T-cell (primary cell): Measurements from ENCODE around the gene TSSK6. TPM values are rescaled to one million over a fixed set of nuclear protein-coding genes. Genes with fewer than 3 reads are reported as not detected.

Experiments
- ATAC-seq, 4 experiments: fragments of 200-7000 bp in 3 of 4; fragments of 150-1000 bp in 1 of 4; cut with Tn5 transposase; replicated peaks in 1 of 4; 1 replicate in 3 of 4; 2 replicates in 1 of 4; pipeline ENCODE4 v1.10.0; 2021; ENCODE audit warnings: moderate library complexity in 3 of 4, mild to moderate bottlenecking in 2 of 4, moderate number of reproducible peaks in 1 of 4
- CTCF ChIA-PET, 2 donors: fragments of 300-600 bp; sonication (Branson Sonifier 250); formaldehyde crosslinking; loops; one replicate each; lab custom pipeline; 2022; ENCODE audit warnings: antibody characterized with exemption in 2 of 2; lab: Charles Lee
- POLR2A ChIA-PET, 2 donors: fragments of 300-600 bp; sonication (Branson Sonifier 250); formaldehyde crosslinking; loops; one replicate each; lab custom pipeline; 2022; ENCODE audit warnings: antibody characterized with exemption in 2 of 2; lab: Charles Lee
- DNase-seq, 35 experiments: peaks; one replicate each; pipeline versions ENCODE4 v3.0.0 to v3.0.0-alpha.2; 2013 to 2023
- H3K27ac ChIP-seq: one replicate; pipeline ENCODE4 v1.5.1; 2013; ENCODE audit warnings: low read length
- H3K27me3 ChIP-seq, 2 experiments: replicated peaks in 1 of 2; 1 replicate in 1 of 2; 2 replicates in 1 of 2; pipeline versions ENCODE4 v1.6.1 to v1.7.0; 2013; ENCODE audit warnings: low read length in 1 of 2, mixed read lengths in 1 of 2; ENCODE audit not compliant: control insufficient read depth in 2 of 2, insufficient read depth in 2 of 2; ENCODE audit errors: extremely low read depth in 1 of 2
- H3K36me3 ChIP-seq, 2 donors: 1 replicate in 1 of 2; 2 replicates in 1 of 2; pipeline versions ENCODE4 v1.6.1 to v1.7.0; 2013; ENCODE audit warnings: low read length in 1 of 2; ENCODE audit not compliant: control insufficient read depth in 2 of 2, insufficient read depth in 1 of 2; ENCODE audit errors: extremely low read depth in 1 of 2
- H3K4me1 ChIP-seq, 2 experiments: 1 replicate in 1 of 2; 2 replicates in 1 of 2; pipeline versions ENCODE4 v1.6.1 to v1.7.0; 2013; ENCODE audit warnings: low read length in 2 of 2, mixed read lengths in 1 of 2; ENCODE audit not compliant: insufficient read depth in 2 of 2, control insufficient read depth in 1 of 2; ENCODE audit errors: extremely low read depth in 1 of 2
- H3K4me3 ChIP-seq, 2 donors: 1 replicate in 1 of 2; 2 replicates in 1 of 2; pipeline versions ENCODE4 v1.5.1 to v1.7.0; 2013; ENCODE audit warnings: mild to moderate bottlenecking in 2 of 2, low read length in 1 of 2, moderate library complexity in 1 of 2; ENCODE audit not compliant: control insufficient read depth in 1 of 2; ENCODE audit errors: extremely low read depth in 1 of 2
- H3K9me3 ChIP-seq: 2 replicates; pipeline ENCODE4 v1.7.0; 2013
- H3K27ac Mint-ChIP-seq, 2 donors: one replicate each; pipeline ENCODE4 v1.8.0; 2020 to 2021; ENCODE audit warnings: mild to moderate bottlenecking in 2 of 2, mixed read lengths in 2 of 2
- H3K27me3 Mint-ChIP-seq, 2 donors: one replicate each; pipeline ENCODE4 v1.8.0; 2021 to 2022; ENCODE audit warnings: mixed read lengths in 2 of 2
- H3K36me3 Mint-ChIP-seq: one replicate; pipeline ENCODE4 v1.8.0; 2021; ENCODE audit warnings: mixed read lengths
- H3K4me1 Mint-ChIP-seq, 3 donors: one replicate each; pipeline ENCODE4 v1.8.0; 2020 to 2022; ENCODE audit warnings: mixed read lengths in 3 of 3, mild to moderate bottlenecking in 1 of 3
- H3K4me3 Mint-ChIP-seq, 3 donors: one replicate each; pipeline ENCODE4 v1.8.0; 2020 to 2022; ENCODE audit warnings: mild to moderate bottlenecking in 3 of 3, mixed read lengths in 3 of 3, moderate library complexity in 3 of 3
- H3K9me3 Mint-ChIP-seq, 3 donors: one replicate each; pipeline ENCODE4 v1.8.0; 2020 to 2022; ENCODE audit warnings: mixed read lengths in 3 of 3
- WGBS: methylation state at CpG from one replicate; pipeline ENCODE4 v1.1.5; 2013; ENCODE audit warnings: missing lambda C conversion rate; ENCODE audit not compliant: insufficient coverage; 5-methylcytosine and 5-hydroxymethylcytosine counted together
- total RNA-seq, 35 experiments: library from RNA in 6 of 35; stranded (reverse) in 6 of 35; fragments of 120-200 nt in 1 of 35; gene quantifications; one replicate each; pipeline versions ENCODE4 v1.2.1 to v1.2.4 and lab custom pipeline; 2013 to 2026

TSSK6 gene
- total RNA-seq, 5 donors from 2014 or later (not counting 1 experiment from before 2014, with no cell fraction given), result 3.9 to 13.0 (median 11.0) TPM

DNA sequence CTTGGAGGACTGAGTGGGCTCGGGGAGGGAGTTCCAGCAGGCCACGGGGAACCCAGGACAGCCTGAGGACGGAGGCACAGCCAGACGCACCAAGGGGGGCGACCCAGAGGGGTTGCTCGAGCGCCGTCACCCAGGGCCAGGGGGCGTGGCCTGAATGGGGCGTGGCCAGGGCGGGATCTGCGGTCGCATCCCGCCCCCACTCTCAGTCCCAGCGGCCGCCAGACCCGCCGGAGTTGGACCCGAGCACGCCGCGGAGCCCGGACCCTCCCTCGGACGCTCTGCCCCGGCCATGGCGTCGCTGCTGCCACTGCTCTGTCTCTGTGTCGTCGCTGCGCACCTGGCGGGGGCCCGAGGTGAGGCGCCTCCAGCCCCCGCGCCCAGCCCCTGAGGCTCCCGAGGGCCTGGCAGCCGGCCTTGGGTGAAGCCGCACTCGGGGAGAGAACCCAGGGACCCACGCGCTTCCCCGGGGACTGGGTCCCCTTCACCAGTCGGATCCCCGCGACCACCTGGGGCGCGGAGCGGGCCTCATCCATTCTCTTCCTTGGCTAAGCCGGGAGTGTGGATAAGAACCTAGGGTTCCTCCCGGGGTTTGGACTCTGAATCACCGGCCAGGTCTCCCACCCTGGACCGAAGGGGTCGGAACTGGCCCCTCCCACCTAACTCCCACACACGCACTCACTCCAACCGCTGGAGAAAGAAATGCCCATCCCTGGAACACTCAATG lies 22.9 kb upstream of the TSSK6 start, which contains the start of gene CILP2:
Gene CILP2 (plus strand): TSS at position 205 of the 724 bp plus-strand sequence. CDS start 85 bp downstream, at position 290.
- Histone ChIP-seq H3K9me3 (no peaks in the 10 kb centered on the region), H3K27ac (no peak within 1 kb of the TSS), H3K4me1 (peaks cover 4 to 56% of the 10 kb centered on the region in 2 experiments), H3K27me3 (peaks cover 0 to 42% of the 10 kb centered on the region in 2 experiments), H3K36me3 (no peaks in the 10 kb centered on the region), H3K4me3 (peak within 1 kb of the TSS; percentile 0 to 10)
- peaks cover 24 to 53% (median 34%) of the 10 kb centered on the region in 3 donors for H3K4me1 Mint-ChIP-seq
- whole genome bisulfite sequencing, result 10% methylated on average over 52 of the region's 56 CpGs
- peak in 14 of 35 experiments; percentile 21 to 60 (median 40) for DNase-seq
- H3K4me3 Mint-ChIP-seq, result peak within 1 kb of the TSS; percentile 57 to 84 (median 70)
- POLR2A ChIA-PET, result no interaction called here
- peaks cover 0 to 14% of the 10 kb centered on the region in 2 donors for H3K27me3 Mint-ChIP-seq
- no peaks in the 10 kb centered on the region for H3K9me3 Mint-ChIP-seq
- CTCF ChIA-PET, result no interaction called here
- peak in 3 of 4 experiments; percentile 15 to 21 (median 20) for ATAC-seq
- H3K27ac Mint-ChIP-seq, result peak within 1 kb of the TSS; percentile 44 to 68
- H3K36me3 Mint-ChIP-seq, result no peaks in the 10 kb centered on the region

DNA sequence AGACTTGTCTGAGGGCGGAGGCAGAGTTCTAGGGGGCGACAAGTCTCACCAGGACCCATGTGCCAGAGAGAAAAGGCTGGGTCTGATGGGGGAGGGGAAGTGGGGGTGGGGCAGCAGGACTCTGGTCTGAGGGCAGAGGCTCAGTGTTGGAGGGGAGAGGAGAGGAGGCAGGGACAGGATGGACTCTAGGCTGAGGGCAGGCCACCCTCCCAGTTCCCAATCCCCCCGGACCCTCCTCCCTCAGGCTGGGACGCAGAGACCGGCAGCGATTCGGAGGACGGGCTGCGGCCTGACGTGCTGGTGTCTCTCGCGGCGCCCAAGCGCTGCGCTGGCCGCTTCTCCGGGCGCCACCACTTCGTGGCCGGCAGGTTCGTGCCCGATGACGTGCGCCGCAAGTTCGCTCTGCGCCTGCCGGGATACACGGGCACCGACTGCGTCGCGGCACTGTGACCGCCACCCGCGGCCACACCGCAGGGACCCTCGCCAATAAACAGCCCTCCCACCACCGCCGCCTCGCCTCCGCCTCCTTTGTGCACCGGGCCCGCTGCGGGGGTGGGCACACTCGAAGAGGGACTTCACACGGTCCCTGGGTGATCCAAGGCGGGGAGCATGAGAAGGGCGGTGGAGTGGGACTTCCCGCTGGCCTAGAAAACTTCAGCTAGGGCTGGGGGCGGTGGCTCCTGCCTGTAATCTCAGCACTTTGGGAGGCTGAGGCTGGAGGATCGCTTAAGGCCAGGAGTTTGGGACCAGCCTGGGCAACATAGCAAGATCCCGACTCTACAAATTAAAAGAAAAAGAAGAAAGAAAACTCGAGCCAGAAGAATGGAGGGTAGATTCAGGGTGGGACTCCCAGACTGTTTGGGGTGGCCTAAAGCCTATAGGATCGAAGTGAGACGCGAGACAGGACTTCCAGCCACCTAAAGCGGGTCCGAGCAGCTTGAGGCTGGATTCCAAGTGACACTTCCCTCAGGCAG lies 22.0 kb upstream of the TSSK6 start:
- POLR2A ChIA-PET, result no interaction called here
- H3K9me3 Mint-ChIP-seq, result no peaks in the 10 kb centered on the region
- peaks cover 27 to 56% (median 34%) of the 10 kb centered on the region in 3 donors for H3K4me1 Mint-ChIP-seq
- DNase-seq (peak in 3 of 35 experiments; percentile 29 to 62 (median 42)), ATAC-seq (peak in 1 of 4 experiments; percentile 25)
- H3K27ac Mint-ChIP-seq, result peak overlapping the region; percentile 66 to 80
- no peak overlapping the region for H3K4me3 ChIP-seq
- CTCF ChIA-PET, result no interaction called here
- H3K27me3 ChIP-seq, result peaks cover 0 to 35% of the 10 kb centered on the region in 2 experiments
- H3K4me1 ChIP-seq, result peaks cover 4 to 57% of the 10 kb centered on the region in 2 experiments
- no peaks in the 10 kb centered on the region for H3K9me3 ChIP-seq
- no peaks in the 10 kb centered on the region for H3K36me3 ChIP-seq
- H3K27ac ChIP-seq, result no peak overlapping the region
- WGBS, result 42% methylated on average over 53 of the region's 59 CpGs
- H3K36me3 Mint-ChIP-seq, result no peaks in the 10 kb centered on the region
- peaks cover 0 to 12% of the 10 kb centered on the region in 2 donors for H3K27me3 Mint-ChIP-seq
- H3K4me3 Mint-ChIP-seq, result peak overlapping the region; percentile 57 to 84 (median 70)

DNA sequence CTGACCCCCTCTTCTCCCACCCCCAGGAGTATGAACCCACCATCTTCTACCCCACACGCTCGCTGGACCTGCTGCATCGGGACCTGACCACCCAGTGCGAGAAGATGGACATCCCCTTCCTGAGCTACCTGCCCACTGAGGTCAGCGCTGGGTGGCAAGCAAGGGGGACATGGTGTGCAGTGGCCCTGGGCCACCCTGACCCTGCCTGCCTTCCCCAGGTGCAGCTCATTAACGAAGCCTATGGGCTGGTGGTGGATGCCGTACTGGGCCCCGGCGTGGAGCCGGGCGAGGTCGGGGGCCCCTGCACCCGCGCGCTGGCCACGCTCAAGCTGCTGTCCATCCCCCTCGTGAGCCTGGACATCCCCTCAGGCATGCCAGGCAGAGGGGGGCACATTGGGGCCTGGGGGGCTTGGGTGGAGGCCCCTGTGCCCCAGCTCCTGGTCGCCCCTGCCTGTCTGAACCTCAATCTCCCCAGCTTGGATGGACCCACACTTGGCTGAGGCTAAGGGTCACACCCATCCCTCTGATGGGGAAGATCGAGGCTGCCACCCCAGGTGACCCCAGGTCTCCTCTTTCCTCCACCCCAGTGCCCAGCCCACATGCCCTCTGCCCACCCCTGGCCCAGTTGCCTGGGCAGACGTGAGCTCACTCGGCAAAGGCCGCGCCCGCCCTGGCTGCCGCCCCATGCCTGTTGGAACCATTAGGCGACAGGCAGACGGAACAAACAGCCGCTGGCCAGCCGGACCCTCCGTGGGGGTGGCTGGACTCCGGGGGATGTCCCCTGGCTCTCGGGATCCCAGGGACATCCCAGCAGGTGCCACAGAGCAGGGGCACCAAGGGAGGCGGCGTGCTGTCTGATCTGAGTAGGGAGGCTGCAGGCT lies 20.2 kb upstream of the TSSK6 start:
- POLR2A ChIA-PET, result no interaction called here

DNA sequence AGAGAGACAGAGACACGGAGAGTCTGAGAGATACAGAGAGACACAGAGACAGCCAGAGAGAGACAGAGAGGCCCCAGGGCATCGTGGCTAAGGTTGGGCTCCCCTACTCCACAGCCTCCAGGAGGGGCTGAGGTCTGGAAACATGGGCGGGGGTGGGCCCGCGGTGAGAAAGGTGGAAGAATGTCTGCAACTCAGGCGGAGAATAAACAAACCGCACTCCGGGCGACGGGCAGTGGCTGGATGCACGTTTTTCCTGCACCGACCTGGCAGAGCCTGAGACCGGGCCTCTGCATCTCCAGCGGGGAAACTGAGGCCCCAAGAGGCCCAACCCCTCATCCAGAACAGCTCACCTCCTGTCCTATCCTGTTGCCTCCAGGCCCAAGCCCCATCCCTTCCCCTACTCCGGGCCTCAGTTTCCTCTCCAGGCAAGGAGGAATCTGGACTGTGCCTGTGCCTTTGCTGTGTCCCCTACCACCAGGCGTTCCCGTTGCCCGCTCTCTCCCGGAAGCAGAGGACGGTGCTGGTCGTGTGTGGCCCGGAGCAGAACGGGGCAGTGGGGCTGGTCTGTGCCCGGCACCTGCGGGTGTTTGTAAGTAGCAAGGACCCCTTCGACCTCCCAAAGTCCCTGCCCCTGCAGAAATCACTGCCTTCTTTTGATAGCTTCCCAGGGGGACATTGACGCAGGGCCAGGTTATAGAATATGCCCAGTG lies 19.4 kb upstream of the TSSK6 start:
- peaks cover 0 to 15% of the 10 kb centered on the region in 2 experiments for H3K27me3 ChIP-seq
- H3K4me3 Mint-ChIP-seq, result no peak overlapping the region
- H3K27ac ChIP-seq, result no peak overlapping the region
- ChIA-PET POLR2A (no interaction called here), CTCF (interaction anchor here in 1 of 2 donors (0.6 kb wide), 1 partner anchor 19 kb away, joined by 4 read pairs; no protein-coding TSS in a partner anchor)
- ATAC-seq (no peak), DNase-seq (no peak)
- peak overlapping the region in 1 of 2 donors; percentile 50 for H3K27ac Mint-ChIP-seq
- no peaks in the 10 kb centered on the region for H3K36me3 Mint-ChIP-seq
- H3K27me3 Mint-ChIP-seq, result peaks cover 0 to 10% of the 10 kb centered on the region in 2 donors
- H3K9me3 ChIP-seq, result no peaks in the 10 kb centered on the region
- no peaks in the 10 kb centered on the region for H3K9me3 Mint-ChIP-seq
- WGBS, result 94% methylated on average over 25 of the region's 27 CpGs
- H3K4me3 ChIP-seq, result no peak overlapping the region
- H3K4me1 Mint-ChIP-seq, result peaks cover 19 to 45% (median 26%) of the 10 kb centered on the region in 3 donors
- peaks cover 0 to 38% of the 10 kb centered on the region in 2 experiments for H3K4me1 ChIP-seq
- H3K36me3 ChIP-seq, result peaks cover under 1 to 2% of the 10 kb centered on the region in 2 donors

More for the DNA sequence above, 20.2 kb upstream of the TSSK6 start:
- Histone ChIP-seq H3K27ac (no peak overlapping the region), H3K4me3 (no peak overlapping the region), H3K4me1 (peaks cover under 1 to 45% of the 10 kb centered on the region in 2 experiments), H3K36me3 (peaks cover 0 to 2% of the 10 kb centered on the region in 2 donors), H3K27me3 (peaks cover 0 to 19% of the 10 kb centered on the region in 2 experiments), H3K9me3 (no peaks in the 10 kb centered on the region)
- H3K9me3 Mint-ChIP-seq, result no peaks in the 10 kb centered on the region
- DNase-seq (no peak), ATAC-seq (no peak)
- CTCF ChIA-PET, result interaction anchor here in 1 of 2 donors (0.6 kb wide), 1 partner anchor 18 kb away, joined by 4 read pairs; no protein-coding TSS in a partner anchor
- whole genome bisulfite sequencing, result 93% methylated on average over 34 of the region's 34 CpGs
- H3K27ac Mint-ChIP-seq, result no peak overlapping the region
- no peaks in the 10 kb centered on the region for H3K36me3 Mint-ChIP-seq
- H3K4me3 Mint-ChIP-seq, result no peak overlapping the region
- H3K27me3 Mint-ChIP-seq, result peaks cover 0 to 10% of the 10 kb centered on the region in 2 donors
- H3K4me1 Mint-ChIP-seq, result peaks cover 20 to 46% (median 27%) of the 10 kb centered on the region in 3 donors

DNA sequence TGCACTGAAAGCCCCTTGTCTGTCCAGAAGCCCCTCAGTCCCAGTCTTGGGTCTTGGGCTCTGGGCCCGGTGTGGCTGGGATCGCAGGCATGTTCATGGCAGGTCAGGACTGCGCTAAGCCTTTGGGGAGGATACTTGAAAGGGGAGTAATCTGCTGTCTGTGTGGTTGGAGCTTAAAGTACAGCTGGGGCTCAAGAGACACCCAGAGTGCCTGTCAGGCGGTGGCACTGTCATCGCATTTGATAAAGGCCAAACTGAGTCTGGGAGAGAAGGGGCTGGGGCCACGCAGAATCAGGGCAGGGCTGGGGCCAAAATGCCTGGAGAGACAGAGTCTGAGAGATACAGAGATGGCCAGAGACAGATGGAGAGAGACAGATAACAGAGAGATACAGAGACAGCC lies 18.5 kb upstream of the TSSK6 start:
- Mint-ChIP-seq H3K36me3 (peaks cover 3% of the 10 kb centered on the region), H3K27me3 (peaks cover 0 to 7% of the 10 kb centered on the region in 2 donors), H3K27ac (peak overlapping the region; percentile 50 to 55), H3K9me3 (no peaks in the 10 kb centered on the region), H3K4me3 (no peak overlapping the region), H3K4me1 (peaks cover 18 to 36% (median 21%) of the 10 kb centered on the region in 3 donors)
- DNase-seq (no peak), ATAC-seq (no peak)
- Histone ChIP-seq H3K4me3 (no peak overlapping the region), H3K36me3 (peaks cover 2 to 6% of the 10 kb centered on the region in 2 donors), H3K4me1 (peaks cover 0 to 31% of the 10 kb centered on the region in 2 experiments), H3K27ac (no peak overlapping the region), H3K9me3 (no peaks in the 10 kb centered on the region), H3K27me3 (peaks cover 0 to 9% of the 10 kb centered on the region in 2 experiments)
- WGBS, result 93% methylated on average over 6 of the region's 6 CpGs
- ChIA-PET CTCF (no interaction called here), POLR2A (no interaction called here)
